GM20000 (cell line): ENCODE data around the gene KCNMA1.
A peak's percentile ranks its signal among the peaks of the same experiment; 100 is the strongest.
"Not testable (repeated sequence)": the region's sequence is repeated elsewhere in the genome, so short reads cannot be mapped to it uniquely, and the experiment has no call there.

ENCODE experiments used
- DNase-seq: peaks from one replicate; pipeline ENCODE4 v3.0.0; 2012; ENCODE audit warnings: low spot score
- TF ChIP-seq, protein P1 (sequence below): IDR thresholded peaks from 2 replicates; pipeline ENCODE4 v1.5.1; 2012; ENCODE audit warnings: mild to moderate bottlenecking, control low read depth; ENCODE audit errors: extremely low read depth, missing control alignments

Gene KCNMA1

GRCh38 chr10:77637532-77638320 lies at the start of gene KCNMA1:
TSS of gene KCNMA1 (minus strand) at chr10:77637808.
- peak; percentile 38 for DNase-seq
- TF ChIP-seq, protein P1, sequence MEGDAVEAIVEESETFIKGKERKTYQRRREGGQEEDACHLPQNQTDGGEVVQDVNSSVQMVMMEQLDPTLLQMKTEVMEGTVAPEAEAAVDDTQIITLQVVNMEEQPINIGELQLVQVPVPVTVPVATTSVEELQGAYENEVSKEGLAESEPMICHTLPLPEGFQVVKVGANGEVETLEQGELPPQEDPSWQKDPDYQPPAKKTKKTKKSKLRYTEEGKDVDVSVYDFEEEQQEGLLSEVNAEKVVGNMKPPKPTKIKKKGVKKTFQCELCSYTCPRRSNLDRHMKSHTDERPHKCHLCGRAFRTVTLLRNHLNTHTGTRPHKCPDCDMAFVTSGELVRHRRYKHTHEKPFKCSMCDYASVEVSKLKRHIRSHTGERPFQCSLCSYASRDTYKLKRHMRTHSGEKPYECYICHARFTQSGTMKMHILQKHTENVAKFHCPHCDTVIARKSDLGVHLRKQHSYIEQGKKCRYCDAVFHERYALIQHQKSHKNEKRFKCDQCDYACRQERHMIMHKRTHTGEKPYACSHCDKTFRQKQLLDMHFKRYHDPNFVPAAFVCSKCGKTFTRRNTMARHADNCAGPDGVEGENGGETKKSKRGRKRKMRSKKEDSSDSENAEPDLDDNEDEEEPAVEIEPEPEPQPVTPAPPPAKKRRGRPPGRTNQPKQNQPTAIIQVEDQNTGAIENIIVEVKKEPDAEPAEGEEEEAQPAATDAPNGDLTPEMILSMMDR, result no peak

DNA sequence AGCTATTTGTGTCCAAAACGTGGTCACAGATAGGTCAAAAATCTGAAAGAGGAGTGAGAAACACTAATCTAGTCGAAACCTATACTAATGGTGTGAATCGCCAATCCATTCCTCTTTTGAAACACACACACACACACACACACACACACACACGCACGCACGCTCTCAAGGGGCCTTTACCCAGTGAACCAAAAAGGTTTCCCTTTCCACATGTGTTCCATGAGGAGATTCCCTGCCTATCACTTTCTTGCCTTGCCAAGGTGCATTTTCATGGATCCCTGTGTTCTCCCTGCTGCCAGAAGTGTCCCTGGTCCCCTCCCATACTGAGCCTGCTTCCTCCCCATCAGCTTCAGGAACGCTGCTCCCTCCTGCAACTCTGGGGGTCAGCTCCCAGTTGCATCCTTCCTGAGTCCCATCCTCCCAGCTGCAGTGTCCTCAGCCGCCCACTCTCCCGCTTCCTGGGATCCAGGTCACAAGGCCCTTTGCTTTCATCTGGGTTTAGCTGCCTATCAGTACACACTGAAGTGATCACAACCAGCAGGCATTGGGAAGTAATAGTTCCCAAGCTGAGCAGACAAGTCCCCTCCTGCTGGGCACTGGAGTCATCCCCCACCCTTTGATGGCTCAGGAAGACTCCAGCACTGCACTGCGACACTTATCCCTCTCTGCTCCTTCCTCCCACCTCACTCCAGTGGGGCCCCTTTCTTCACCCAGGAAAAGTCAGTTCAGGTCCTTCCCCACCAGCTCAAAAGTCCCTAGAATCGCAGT lies 49.2 kb upstream of the KCNMA1 start:
- TF ChIP-seq, protein P1, result no peak
- no peak for DNase-seq

DNA sequence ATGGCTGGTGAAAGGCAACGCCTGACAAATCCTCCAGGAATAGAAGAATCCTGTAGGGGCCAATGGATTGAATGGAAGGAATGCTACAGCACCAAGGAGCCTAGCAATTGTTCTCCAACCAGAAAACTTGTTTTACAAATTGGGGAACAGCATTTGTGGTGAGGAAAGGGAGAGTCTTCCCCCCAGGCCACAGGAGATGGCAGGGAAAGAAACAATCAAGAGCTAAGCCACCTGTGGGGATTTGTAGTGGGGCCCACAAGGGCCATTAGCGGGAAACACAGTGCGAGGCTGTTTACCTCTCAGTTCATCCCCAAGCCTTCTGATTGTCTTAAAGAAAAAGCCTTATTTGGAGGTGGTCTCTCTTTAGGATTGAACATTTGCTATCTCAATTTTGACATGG lies 48.5 kb upstream of the KCNMA1 start:
- TF ChIP-seq, protein P1, result no peak
- DNase-seq, result no peak

DNA sequence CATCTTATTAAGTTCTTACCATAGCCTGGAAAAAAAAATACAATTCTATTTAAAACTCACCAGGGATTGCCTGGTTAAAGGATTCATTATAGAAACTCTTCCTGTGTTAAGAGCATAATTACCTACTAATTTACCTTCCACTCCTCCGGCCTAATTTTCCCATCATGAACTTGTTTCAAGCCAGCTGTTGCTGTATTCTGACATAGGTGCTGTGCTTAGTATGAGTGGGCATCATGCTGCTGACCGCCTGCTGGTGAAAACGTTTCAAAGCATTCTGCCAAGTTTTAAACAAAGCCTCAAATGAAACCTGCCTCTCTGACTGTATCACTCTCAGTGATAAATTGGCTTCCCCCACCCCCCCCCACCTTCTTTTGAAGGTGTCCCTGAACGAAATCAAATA lies 47.8 kb upstream of the KCNMA1 start:
- TF ChIP-seq, protein P1, result no peak
- no peak for DNase-seq

DNA sequence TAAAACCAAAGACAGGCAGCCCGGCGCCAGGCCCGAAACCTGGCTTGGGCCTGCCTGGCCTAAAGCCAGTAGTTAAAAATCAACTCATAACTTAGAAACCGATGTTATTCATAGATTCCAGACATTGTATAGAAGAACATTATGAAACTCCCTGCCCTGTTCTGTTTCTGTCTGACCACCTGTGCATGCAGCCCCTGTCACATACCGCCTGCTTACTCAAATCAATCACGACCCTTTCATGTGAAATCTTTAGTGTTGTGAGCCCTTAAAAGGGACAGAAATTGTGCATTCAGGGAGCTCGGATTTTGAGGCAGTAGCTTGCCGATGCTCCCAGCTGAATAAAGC lies 45.5 kb upstream of the KCNMA1 start:
- not testable (repeated sequence) for DNase-seq

GRCh38 chr10:77682393-77683087 lies 44.9 kb upstream of the KCNMA1 start:
- TF ChIP-seq, protein P1, result no peak
- DNase-seq, result no peak

GRCh38 chr10:77681839-77682238 lies 44.2 kb upstream of the KCNMA1 start:
- DNase-seq, result no peak
- TF ChIP-seq, protein P1, result no peak
